ENCODE measurements around the gene TMEM132D. TPM values are rescaled to one million over a fixed set of nuclear protein-coding genes. Genes with fewer than 3 reads are reported as not detected.

Gene TMEM132D
- total and polyA plus RNA-seq, 2 of the 8 experiments (the other 6 are each of a cell fraction or from before 2014, with no cell fraction given) = 3.5 to 10.1 TPM

DNA sequence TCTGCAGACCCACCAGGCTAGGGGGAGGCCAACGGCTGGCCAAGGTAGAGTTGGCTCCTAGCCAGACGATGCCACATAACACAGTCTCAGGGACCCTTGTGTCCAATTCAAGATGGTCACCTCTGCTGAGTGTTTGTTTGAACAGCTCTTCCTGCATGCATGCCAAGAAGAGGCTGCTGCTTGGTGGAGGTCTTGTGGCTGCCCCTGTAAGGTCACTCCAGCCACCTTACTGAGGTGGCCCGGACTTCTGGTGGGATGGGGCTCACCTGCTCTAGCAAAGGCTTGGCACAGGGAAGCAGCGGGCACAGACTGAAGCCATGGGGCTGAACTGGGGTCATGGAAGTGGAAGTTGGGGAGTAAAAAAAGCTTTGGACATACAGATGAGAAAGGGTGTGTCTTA is 840.2 kb downstream of the TMEM132D start (continued):
- TF ChIP-seq, protein P1, sequence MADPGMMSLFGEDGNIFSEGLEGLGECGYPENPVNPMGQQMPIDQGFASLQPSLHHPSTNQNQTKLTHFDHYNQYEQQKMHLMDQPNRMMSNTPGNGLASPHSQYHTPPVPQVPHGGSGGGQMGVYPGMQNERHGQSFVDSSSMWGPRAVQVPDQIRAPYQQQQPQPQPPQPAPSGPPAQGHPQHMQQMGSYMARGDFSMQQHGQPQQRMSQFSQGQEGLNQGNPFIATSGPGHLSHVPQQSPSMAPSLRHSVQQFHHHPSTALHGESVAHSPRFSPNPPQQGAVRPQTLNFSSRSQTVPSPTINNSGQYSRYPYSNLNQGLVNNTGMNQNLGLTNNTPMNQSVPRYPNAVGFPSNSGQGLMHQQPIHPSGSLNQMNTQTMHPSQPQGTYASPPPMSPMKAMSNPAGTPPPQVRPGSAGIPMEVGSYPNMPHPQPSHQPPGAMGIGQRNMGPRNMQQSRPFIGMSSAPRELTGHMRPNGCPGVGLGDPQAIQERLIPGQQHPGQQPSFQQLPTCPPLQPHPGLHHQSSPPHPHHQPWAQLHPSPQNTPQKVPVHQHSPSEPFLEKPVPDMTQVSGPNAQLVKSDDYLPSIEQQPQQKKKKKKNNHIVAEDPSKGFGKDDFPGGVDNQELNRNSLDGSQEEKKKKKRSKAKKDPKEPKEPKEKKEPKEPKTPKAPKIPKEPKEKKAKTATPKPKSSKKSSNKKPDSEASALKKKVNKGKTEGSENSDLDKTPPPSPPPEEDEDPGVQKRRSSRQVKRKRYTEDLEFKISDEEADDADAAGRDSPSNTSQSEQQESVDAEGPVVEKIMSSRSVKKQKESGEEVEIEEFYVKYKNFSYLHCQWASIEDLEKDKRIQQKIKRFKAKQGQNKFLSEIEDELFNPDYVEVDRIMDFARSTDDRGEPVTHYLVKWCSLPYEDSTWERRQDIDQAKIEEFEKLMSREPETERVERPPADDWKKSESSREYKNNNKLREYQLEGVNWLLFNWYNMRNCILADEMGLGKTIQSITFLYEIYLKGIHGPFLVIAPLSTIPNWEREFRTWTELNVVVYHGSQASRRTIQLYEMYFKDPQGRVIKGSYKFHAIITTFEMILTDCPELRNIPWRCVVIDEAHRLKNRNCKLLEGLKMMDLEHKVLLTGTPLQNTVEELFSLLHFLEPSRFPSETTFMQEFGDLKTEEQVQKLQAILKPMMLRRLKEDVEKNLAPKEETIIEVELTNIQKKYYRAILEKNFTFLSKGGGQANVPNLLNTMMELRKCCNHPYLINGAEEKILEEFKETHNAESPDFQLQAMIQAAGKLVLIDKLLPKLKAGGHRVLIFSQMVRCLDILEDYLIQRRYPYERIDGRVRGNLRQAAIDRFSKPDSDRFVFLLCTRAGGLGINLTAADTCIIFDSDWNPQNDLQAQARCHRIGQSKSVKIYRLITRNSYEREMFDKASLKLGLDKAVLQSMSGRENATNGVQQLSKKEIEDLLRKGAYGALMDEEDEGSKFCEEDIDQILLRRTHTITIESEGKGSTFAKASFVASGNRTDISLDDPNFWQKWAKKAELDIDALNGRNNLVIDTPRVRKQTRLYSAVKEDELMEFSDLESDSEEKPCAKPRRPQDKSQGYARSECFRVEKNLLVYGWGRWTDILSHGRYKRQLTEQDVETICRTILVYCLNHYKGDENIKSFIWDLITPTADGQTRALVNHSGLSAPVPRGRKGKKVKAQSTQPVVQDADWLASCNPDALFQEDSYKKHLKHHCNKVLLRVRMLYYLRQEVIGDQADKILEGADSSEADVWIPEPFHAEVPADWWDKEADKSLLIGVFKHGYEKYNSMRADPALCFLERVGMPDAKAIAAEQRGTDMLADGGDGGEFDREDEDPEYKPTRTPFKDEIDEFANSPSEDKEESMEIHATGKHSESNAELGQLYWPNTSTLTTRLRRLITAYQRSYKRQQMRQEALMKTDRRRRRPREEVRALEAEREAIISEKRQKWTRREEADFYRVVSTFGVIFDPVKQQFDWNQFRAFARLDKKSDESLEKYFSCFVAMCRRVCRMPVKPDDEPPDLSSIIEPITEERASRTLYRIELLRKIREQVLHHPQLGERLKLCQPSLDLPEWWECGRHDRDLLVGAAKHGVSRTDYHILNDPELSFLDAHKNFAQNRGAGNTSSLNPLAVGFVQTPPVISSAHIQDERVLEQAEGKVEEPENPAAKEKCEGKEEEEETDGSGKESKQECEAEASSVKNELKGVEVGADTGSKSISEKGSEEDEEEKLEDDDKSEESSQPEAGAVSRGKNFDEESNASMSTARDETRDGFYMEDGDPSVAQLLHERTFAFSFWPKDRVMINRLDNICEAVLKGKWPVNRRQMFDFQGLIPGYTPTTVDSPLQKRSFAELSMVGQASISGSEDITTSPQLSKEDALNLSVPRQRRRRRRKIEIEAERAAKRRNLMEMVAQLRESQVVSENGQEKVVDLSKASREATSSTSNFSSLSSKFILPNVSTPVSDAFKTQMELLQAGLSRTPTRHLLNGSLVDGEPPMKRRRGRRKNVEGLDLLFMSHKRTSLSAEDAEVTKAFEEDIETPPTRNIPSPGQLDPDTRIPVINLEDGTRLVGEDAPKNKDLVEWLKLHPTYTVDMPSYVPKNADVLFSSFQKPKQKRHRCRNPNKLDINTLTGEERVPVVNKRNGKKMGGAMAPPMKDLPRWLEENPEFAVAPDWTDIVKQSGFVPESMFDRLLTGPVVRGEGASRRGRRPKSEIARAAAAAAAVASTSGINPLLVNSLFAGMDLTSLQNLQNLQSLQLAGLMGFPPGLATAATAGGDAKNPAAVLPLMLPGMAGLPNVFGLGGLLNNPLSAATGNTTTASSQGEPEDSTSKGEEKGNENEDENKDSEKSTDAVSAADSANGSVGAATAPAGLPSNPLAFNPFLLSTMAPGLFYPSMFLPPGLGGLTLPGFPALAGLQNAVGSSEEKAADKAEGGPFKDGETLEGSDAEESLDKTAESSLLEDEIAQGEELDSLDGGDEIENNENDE (IDR thresholded peaks at IDR 0.05; ENCODE audit: insufficient replicate concordance, low read length) = no peak
- TF ChIP-seq ZNF274 (IDR thresholded peaks at IDR 0.05; ENCODE audit: borderline replicate concordance, extremely low read depth, low read length) (no peak), NANOG (IDR thresholded peaks at IDR 0.05; ENCODE audit: insufficient read depth, low read depth, low read length, poor library complexity, severe bottlenecking) (no peak), TAF7 (optimal IDR thresholded peaks at IDR 0.05; ENCODE audit: borderline replicate concordance, low read depth, low read length) (no peak)
- TF ChIP-seq, protein P2, sequence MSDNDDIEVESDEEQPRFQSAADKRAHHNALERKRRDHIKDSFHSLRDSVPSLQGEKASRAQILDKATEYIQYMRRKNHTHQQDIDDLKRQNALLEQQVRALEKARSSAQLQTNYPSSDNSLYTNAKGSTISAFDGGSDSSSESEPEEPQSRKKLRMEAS (IDR thresholded peaks at IDR 0.05) = no peak
- TF ChIP-seq, protein P3, sequence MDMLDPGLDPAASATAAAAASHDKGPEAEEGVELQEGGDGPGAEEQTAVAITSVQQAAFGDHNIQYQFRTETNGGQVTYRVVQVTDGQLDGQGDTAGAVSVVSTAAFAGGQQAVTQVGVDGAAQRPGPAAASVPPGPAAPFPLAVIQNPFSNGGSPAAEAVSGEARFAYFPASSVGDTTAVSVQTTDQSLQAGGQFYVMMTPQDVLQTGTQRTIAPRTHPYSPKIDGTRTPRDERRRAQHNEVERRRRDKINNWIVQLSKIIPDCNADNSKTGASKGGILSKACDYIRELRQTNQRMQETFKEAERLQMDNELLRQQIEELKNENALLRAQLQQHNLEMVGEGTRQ (IDR thresholded peaks at IDR 0.05; ENCODE audit: low read length) = no peak

Measured in H1 (cell line).